Prostate gland (tissue), 2 donors: ENCODE data around the gene SLC5A1.

Experiments
- POLR2A ChIP-seq: fragments of 450-650 bp; IDR thresholded peaks from one replicate; pipeline ENCODE4 v1.6.1; 2016; ENCODE audit warnings: antibody characterized with exemption, mild to moderate bottlenecking
- POLR2AphosphoS5 ChIP-seq: sonication (generic); formaldehyde crosslinking; IDR thresholded peaks from one replicate; pipeline ENCODE4 v1.6.1; 2017; ENCODE audit warnings: antibody characterized with exemption
- TF ChIP-seq, protein P1 (sequence below), 4 experiments: fragments of 200-600 bp in 2 of 4; fragments of 450-650 bp in 2 of 4; sonication (generic) in 2 of 4; IDR thresholded peaks; 1 replicate in 3 of 4; 2 replicates in 1 of 4; pipeline ENCODE4 v1.5.1; 2016 to 2019; ENCODE audit warnings: antibody characterized with exemption in 4 of 4, mild to moderate bottlenecking in 2 of 4, moderate library complexity in 2 of 4

DNA sequence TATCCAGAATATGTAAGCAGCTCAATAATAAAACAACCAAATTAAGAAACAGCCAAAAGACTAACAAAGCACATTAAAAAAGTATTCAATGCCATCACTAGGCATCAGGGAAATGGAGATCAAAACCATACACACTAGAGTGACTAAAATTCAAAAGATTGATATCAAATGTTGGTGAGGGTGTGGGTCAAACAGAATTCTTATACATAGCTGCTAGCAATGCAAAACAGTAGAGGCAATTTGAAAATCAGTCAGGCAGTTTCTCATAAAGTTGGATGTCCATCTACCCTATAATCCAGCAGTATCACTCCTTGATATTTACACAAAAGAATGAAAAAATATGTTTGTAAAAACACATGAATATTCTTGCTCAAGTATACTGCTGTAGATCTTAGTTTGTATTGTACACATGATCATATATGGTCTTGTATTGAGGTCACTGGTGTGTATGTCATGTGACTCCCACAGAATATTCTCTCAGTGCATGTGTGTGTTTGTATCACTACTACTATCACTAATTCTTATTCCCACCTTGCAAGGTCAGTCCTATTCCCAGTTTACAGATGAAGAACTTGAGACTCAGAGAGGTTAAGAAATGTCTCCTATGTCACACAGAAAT is 54.9 kb downstream of the SLC5A1 start:
- TF ChIP-seq POLR2AphosphoS5 (no peak), POLR2A (no peak)
- TF ChIP-seq, protein P1, sequence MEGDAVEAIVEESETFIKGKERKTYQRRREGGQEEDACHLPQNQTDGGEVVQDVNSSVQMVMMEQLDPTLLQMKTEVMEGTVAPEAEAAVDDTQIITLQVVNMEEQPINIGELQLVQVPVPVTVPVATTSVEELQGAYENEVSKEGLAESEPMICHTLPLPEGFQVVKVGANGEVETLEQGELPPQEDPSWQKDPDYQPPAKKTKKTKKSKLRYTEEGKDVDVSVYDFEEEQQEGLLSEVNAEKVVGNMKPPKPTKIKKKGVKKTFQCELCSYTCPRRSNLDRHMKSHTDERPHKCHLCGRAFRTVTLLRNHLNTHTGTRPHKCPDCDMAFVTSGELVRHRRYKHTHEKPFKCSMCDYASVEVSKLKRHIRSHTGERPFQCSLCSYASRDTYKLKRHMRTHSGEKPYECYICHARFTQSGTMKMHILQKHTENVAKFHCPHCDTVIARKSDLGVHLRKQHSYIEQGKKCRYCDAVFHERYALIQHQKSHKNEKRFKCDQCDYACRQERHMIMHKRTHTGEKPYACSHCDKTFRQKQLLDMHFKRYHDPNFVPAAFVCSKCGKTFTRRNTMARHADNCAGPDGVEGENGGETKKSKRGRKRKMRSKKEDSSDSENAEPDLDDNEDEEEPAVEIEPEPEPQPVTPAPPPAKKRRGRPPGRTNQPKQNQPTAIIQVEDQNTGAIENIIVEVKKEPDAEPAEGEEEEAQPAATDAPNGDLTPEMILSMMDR (IDR thresholded peaks at IDR 0.05), result no peak
